ENCODE measurements around the gene DLX5. TPM values are rescaled to one million over a fixed set of nuclear protein-coding genes. Genes with fewer than 3 reads are reported as not detected.

DLX5 gene
- total RNA-seq, 4 donors from 2014 or later = 0.49 to 0.54 TPM; not detected in 2

DNA sequence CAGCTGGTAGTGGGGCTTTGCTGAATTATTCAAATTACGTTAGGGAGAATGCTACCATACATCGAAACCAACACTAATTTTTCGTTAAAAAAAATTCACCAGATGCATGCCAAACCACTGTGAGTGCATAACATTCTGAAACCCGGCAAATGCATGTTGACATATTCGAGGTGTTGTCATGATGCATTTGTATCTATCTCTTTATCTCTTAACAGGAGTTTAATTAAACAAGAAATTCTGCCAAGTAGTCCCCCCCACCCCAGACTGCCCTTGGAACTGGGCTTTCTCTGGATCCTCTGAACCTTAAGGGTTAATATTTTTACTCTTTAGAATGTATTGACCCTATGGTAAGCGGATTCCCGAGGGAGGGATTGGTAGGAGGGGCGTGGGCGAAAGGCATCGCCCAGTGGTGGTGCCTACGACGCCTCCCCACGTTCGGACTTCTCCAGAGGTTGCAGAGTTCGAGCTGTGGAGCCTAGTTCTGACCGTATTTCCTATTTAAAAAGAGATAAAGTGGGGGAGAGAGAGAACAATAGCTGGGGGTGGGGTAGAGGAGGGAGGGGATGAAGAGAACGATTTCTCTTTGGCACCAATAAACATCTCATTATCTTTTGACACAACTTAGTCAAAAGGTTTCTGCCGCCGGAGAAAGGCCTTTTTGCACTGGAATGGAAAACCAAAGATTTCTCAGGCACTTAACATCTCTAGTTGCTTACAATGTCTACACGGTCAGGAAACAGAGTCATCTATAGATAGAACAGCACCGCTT is 12.1 kb downstream of the DLX5 start:
- H3K27me3 ChIP-seq = peaks cover 100% of the 10 kb centered on the region

DNA sequence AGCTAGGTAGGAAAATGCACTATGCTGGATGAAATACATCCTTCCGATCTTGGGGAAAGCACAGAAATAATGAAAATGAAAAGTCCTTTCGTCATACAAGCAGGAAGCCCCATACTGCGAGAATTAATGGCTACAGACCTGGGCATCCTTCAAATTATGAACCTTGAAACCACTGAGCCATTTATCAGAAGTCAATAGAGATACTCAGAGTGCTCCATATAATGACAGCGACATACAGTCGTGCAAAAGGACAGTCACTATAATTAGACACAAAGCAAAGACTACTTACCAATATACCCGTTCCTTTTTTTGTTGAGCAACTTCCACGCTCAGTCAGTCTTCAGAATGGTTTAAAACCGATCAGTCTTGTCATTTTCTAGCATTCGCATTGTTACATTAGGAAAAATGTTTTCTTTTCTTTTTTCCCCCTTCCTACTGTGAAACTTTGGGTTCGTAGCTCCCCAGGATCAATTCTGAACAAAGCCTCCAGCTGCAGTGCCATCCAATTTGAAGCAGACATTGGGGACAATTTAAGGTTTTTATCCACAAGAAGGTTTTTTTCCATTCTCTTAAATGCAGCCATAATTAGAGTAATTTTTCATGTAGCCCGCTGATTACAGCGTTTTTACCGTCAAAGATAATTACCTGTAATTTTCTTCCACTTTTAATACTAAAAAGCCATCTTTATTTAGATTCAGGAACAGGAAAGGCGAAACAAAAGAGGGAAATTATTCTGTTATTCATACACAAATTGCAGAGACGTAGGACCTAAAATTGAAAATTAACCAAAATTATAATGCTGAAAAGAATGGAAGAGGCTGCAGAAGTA is 12.9 kb downstream of the DLX5 start:
- H3K27ac ChIP-seq = no peak overlapping the region
- TF ChIP-seq POLR2A (IDR thresholded peaks at IDR 0.05) (no peak), EP300 (IDR thresholded peaks at IDR 0.05) (no peak), POLR2AphosphoS5 (IDR thresholded peaks at IDR 0.05) (no peak)
- TF ChIP-seq, protein P1, sequence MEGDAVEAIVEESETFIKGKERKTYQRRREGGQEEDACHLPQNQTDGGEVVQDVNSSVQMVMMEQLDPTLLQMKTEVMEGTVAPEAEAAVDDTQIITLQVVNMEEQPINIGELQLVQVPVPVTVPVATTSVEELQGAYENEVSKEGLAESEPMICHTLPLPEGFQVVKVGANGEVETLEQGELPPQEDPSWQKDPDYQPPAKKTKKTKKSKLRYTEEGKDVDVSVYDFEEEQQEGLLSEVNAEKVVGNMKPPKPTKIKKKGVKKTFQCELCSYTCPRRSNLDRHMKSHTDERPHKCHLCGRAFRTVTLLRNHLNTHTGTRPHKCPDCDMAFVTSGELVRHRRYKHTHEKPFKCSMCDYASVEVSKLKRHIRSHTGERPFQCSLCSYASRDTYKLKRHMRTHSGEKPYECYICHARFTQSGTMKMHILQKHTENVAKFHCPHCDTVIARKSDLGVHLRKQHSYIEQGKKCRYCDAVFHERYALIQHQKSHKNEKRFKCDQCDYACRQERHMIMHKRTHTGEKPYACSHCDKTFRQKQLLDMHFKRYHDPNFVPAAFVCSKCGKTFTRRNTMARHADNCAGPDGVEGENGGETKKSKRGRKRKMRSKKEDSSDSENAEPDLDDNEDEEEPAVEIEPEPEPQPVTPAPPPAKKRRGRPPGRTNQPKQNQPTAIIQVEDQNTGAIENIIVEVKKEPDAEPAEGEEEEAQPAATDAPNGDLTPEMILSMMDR (IDR thresholded peaks at IDR 0.05) = no peak
- ATAC-seq = no peak
- peaks cover 100% of the 10 kb centered on the region for H3K27me3 ChIP-seq
- no peak overlapping the region for H3K4me3 ChIP-seq
- peaks cover 0 to 6% (median 0%) of the 10 kb centered on the region in 3 donors for H3K9me3 ChIP-seq
- H3K36me3 ChIP-seq = no peaks in the 10 kb centered on the region
- peaks cover 0 to 13% (median 8%) of the 10 kb centered on the region in 3 donors for H3K4me1 ChIP-seq
- WGBS, 2 donors (ENCODE audit: low coverage in 1 of 2) = 7 to 18% methylated on average over 11 to 14 of the region's 15 CpGs

More for the DNA sequence above, 12.1 kb downstream of the DLX5 start:
- H3K4me3 ChIP-seq = no peak overlapping the region
- H3K27ac ChIP-seq = no peak overlapping the region
- peaks cover 0 to 6% (median 0%) of the 10 kb centered on the region in 3 donors for H3K9me3 ChIP-seq
- WGBS, 2 donors (ENCODE audit: low coverage in 1 of 2) = 5 to 9% methylated on average over 13 to 18 of the region's 21 CpGs
- H3K36me3 ChIP-seq = no peaks in the 10 kb centered on the region
- no peak for TF ChIP-seq POLR2AphosphoS5 (IDR thresholded peaks at IDR 0.05)
- TF ChIP-seq, protein P1 (IDR thresholded peaks at IDR 0.05) = no peak
- no peak for TF ChIP-seq POLR2A (IDR thresholded peaks at IDR 0.05)
- no peak for TF ChIP-seq EP300 (IDR thresholded peaks at IDR 0.05)
- peaks cover 0 to 15% (median 8%) of the 10 kb centered on the region in 3 donors for H3K4me1 ChIP-seq
- ATAC-seq = no peak

DNA sequence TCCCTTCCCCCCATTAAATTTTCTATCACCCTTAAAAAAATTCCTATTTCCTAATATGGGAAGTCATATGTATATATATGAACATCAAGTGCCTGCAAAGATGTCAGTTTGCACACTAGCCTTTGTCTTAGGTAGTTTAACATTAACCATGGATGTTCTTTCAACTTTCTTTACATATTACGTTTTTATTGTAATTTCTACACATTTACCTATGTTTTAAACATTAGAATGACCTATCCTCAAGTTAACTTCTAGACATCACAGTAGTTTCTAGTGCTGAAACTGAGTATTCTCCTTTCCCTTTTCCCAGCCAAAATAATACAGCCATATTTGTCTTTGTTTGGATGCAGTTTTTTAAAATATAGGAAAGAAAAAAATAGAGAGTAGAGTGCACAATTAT is 13.5 kb downstream of the DLX5 start:
- H3K27ac ChIP-seq = no peak overlapping the region
- 13 to 14% methylated on average over 1 of the region's 1 CpG for WGBS, 2 donors (ENCODE audit: low coverage in 1 of 2)
- H3K27me3 ChIP-seq = peaks cover 100% of the 10 kb centered on the region
- TF ChIP-seq POLR2A (IDR thresholded peaks at IDR 0.05) (no peak), EP300 (IDR thresholded peaks at IDR 0.05) (no peak), POLR2AphosphoS5 (IDR thresholded peaks at IDR 0.05) (no peak)
- TF ChIP-seq, protein P1 (IDR thresholded peaks at IDR 0.05) = no peak
- H3K4me1 ChIP-seq = peaks cover 0 to 13% (median 7%) of the 10 kb centered on the region in 3 donors
- no peak overlapping the region for H3K4me3 ChIP-seq
- ATAC-seq = no peak
- no peaks in the 10 kb centered on the region for H3K36me3 ChIP-seq
- H3K9me3 ChIP-seq = peaks cover 0 to 6% (median 0%) of the 10 kb centered on the region in 3 donors

DNA sequence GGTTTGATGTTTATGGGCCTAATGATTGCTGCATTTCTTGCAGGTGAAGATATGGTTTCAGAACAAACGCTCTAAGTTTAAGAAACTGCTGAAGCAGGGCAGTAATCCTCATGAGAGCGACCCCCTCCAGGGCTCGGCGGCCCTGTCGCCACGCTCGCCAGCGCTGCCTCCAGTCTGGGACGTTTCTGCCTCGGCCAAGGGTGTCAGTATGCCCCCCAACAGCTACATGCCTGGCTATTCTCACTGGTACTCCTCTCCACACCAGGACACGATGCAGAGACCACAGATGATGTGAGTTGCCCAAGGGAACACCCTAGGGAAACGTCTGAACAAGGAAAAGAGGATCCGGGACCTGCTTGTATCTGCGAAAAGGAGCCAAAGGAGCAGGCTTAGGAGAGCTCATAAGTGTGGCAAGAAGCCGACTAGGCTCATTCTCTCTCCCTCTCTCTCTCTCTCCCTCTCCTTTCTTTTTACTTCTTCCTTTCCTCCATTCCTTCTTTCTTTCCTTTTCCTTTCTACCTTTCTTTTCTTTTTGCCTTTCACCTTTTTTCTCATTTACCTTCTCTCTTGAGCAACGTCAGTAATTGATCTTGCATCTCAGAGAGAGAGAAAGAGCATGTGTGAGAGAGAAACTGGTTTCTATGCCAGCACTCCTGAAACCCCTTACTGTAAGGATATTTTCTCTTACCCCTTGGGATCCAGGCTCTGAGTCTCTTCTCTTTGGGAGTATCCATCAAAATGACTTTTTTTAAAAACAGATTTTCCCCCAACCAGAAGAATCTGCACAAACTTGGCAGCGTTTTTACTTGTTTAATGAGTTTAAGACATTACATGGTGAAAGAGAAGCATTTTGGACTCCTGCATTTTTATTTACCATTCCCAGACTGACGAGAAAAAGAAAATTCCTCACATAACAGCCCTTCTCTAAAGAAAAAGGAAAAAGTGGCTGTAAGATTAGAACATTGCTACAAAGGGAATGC is 14.6 kb downstream of the DLX5 start:
- 9 to 26% methylated on average over 4 to 18 of the region's 18 CpGs for WGBS, 2 donors (ENCODE audit: low coverage in 1 of 2)
- no peak overlapping the region for H3K4me3 ChIP-seq
- TF ChIP-seq POLR2A (IDR thresholded peaks at IDR 0.05) = no peak
- no peak for TF ChIP-seq POLR2AphosphoS5 (IDR thresholded peaks at IDR 0.05)
- TF ChIP-seq, protein P1 (IDR thresholded peaks at IDR 0.05) = no peak
- no peak for TF ChIP-seq EP300 (IDR thresholded peaks at IDR 0.05)
- peaks cover 0 to 6% (median 0%) of the 10 kb centered on the region in 3 donors for H3K9me3 ChIP-seq
- peaks cover 0 to 23% (median 11%) of the 10 kb centered on the region in 3 donors for H3K4me1 ChIP-seq
- no peaks in the 10 kb centered on the region for H3K36me3 ChIP-seq
- ATAC-seq = no peak
- H3K27me3 ChIP-seq = peaks cover 100% of the 10 kb centered on the region
- H3K27ac ChIP-seq = no peak overlapping the region
